GM21723 (cell line): ENCODE measurements around the gene KIF16B.

Experiments
- ATAC-seq: cut with Tn5 transposase; IDR thresholded peaks from one replicate; pipeline ENCODE4 v1.9.1; 2021; ENCODE audit warnings: mild to moderate bottlenecking, moderate library complexity; ENCODE audit not compliant: unreplicated experiment

Gene KIF16B

GRCh38 chr20:16405254-16405653, 168.0 kb downstream of the KIF16B start:
- no peak for ATAC-seq

GRCh38 chr20:16404640-16405039, 168.6 kb downstream of the KIF16B start:
- no peak for ATAC-seq

DNA sequence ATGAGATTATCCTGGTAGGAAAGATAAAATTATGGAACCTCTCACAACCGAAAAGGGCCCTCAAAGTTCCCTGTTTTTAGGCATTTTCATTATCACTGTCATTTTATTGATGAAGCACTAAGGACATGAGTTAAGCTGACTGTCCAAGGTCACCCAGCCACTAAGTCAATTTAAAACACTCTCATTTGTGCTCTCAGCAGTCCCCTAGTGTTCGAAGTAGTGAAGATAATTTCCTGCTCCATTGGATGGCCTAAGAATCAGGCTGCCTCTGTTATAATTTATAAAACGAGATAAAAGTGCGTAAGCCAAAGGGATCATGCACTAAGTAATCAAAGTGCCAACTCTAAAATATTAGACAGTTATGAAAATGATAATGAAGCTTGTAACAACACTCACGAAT, 169.1 kb downstream of the KIF16B start:
- ATAC-seq, result no peak

DNA sequence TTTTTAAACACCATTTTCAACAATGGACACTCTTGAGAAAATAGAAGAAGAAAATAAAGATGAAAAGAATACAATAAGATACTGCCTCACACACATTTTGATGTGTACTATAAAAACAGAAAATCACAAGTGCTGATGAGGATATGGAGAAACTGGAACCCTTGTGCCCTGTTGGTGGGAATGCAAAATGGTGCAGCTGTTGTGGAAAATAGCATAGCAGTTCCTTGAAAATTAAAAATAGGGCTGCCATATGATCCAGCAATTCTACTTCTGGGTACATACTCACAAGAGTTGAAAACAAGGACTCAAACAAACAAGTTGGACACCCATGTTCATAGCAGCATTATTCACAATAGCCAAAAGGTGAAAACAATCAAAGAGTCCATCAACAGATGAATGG, 173.0 kb downstream of the KIF16B start:
- ATAC-seq, result no peak

- no peak for ATAC-seq
Observed at GRCh38 chr20:16399801-16400200, 173.4 kb downstream of the KIF16B start.

GRCh38 chr20:16397086-16397485, 176.2 kb downstream of the KIF16B start:
- no peak for ATAC-seq

DNA sequence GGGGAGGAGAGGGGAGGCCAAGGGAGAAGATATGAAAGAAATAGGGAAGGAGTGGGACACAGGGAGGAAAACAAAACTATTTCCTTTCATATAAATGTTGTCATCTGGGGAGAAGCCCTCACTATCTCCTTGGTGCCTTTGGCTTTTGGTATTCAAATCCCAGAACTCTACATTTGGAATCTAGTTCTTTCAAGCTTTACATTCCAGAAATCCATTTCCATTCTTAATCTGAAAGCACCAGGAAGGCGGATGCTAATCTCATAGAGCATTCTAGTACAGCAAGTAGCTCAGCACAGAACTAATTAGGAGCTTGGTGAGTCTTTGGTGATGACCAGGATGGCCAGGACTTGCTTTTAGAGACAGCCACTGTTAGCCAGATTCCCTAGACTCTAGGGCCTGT, 177.9 kb downstream of the KIF16B start:
- ATAC-seq, result no peak

GRCh38 chr20:16394784-16395183, 178.5 kb downstream of the KIF16B start:
- no peak for ATAC-seq

GRCh38 chr20:16393836-16394235, 179.4 kb downstream of the KIF16B start:
- ATAC-seq, result no peak

DNA sequence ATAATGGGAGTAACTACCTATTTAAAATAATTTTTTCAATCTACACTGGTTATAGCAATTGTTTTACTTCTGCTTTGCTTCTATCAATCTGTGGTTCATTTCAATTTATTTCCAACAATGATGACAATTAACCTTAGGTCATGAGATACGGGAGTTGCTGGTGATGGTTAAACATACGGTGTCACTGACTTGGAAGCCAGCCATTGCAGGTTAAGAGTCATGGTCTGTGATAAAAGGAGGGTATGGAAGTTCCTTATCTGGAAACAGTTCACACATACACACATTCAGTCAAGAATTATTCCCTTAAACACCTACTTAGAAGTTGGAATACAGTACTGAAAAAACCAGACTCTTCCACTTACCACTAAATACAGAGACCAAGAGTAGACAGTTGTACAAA, 180.0 kb downstream of the KIF16B start:
- no peak for ATAC-seq

DNA sequence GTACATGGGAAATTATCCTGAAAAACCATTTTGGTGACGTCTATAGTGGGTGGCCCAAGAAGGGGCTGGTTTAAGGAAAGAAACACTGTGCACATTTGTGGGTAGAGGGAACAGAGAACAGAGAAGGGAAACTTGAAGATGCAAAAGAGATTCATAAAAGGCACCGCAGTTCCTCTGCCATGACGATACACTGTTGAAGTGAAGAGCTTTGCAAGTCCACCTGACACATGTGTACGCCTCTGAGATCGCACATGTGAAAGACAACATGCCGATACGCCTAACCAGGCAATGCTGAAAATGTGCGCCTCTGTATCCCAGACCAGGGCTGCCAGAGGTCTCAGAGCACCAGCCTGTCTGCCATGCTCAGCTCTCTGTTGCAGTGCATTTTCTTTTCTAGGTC, 180.9 kb downstream of the KIF16B start:
- peak; percentile 99 for ATAC-seq

- no peak for ATAC-seq
Observed at GRCh38 chr20:16390991-16391390, 182.3 kb downstream of the KIF16B start.

- no peak for ATAC-seq
Observed at GRCh38 chr20:16388731-16389130, 184.5 kb downstream of the KIF16B start.

DNA sequence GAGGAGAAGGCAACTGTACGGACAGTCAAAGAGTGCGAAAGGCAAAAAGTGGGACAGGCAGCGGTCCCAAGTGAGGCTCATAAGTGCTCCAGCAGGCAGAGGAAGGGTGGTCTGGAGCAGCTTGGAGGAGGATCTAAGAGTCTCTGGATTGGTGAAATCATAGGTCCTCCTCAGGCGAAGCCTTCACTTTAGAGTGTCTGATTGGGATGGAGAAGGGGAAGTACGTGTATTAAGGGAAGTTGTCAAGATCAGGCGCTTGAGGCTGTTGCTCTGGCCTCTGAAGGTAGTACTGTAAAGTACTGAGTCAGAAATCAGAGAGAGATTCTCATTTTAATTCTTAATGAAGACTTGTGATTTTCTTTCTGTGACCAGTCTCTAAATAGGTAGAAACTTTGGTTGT, 185.6 kb downstream of the KIF16B start:
- no peak for ATAC-seq

GRCh38 chr20:16385891-16386290, 187.4 kb downstream of the KIF16B start:
- no peak for ATAC-seq

DNA sequence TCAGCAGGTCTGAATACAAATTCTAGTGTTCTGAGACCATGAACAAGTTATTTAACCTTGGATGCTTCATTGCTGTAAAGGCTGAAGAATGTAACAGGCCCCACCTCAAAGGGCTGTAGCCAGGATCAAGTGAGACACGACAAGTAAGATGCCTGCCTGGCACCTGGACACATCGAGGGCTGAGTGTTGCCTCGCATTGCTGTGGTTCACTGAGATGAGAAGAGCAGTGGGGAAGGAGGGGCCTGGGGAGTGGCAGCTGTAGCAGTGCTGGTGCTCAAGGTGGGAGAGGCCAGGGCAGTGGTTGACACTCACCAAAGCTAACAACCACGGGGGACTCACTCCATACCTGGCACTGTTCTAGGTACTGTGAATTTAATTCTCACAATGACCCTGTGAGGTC, 187.8 kb downstream of the KIF16B start:
- ATAC-seq, result no peak

- no peak for ATAC-seq
Observed at GRCh38 chr20:16381444-16381843, 191.8 kb downstream of the KIF16B start.

GRCh38 chr20:16378712-16379370, 194.4 kb downstream of the KIF16B start:
- no peak for ATAC-seq

- no peak for ATAC-seq
Observed at GRCh38 chr20:16378122-16378521, 195.1 kb downstream of the KIF16B start.

GRCh38 chr20:16369441-16369840, 203.8 kb downstream of the KIF16B start:
- ATAC-seq, result no peak

- no peak for ATAC-seq
Observed at GRCh38 chr20:16368645-16369292, 204.5 kb downstream of the KIF16B start.

DNA sequence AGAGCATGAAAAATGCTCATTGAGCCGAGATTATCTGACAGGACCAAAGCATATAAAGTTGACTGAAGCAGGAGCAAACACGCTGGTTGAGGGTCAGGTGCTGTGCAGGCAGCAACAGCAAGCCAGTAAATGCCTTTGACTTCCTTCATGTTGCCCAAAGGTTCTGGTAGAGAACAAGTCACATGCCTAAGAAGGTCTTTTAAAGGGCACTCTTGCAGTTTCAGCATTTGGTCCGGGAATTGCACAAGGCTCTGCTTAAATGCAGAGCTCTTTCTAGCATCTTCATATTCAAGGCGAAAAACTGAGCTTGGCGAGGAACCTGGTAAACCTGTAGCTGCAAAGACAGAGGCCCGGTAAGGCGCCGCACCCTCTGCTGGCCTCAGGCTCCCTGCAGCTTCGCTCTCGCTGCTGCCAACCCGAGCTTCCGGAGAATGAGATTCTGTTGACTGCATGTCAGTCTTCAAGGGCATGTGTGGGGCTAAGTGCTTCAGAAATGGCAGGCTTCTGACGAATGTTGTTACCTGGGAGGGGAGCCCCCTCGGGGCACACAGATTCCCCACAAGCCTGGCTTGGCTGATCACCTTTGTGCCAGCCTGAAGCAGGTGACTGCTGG, 205.2 kb downstream of the KIF16B start:
- no peak for ATAC-seq
